Measurements from ENCODE around the gene ABCA5. TPM values are rescaled to one million over a fixed set of nuclear protein-coding genes. Genes with fewer than 3 reads are reported as not detected.
A peak's percentile ranks its signal among the peaks of the same experiment; 100 is the strongest.

Gene ABCA5
- total RNA-seq, 1 donor from 2014 or later: 12.8 TPM

GRCh38 chr17:69236946-69237345 lies 90.0 kb downstream of the ABCA5 start:
- intact Hi-C loops (cut with micrococcal nuclease): no loop called here

GRCh38 chr17:69236464-69236863 lies 90.5 kb downstream of the ABCA5 start:
- Mint-ChIP-seq H3K4me3 (no peak overlapping the region), H3K27me3 (ENCODE audit: insufficient read depth) (no peaks in the 10 kb centered on the region), H3K27ac (no peak overlapping the region), H3K9me3 (no peaks in the 10 kb centered on the region), H3K4me1 (ENCODE audit: low read depth) (no peaks in the 10 kb centered on the region), H3K36me3 (ENCODE audit: low read depth) (peaks cover 1% of the 10 kb centered on the region)
- intact Hi-C loops (cut with micrococcal nuclease): no loop called here
- DNase-seq (ENCODE audit: low spot score): no peak

More at GRCh38 chr17:69236946-69237345, 90.0 kb downstream of the ABCA5 start:
- DNase-seq (ENCODE audit: low spot score): no peak
- Mint-ChIP-seq H3K9me3 (no peaks in the 10 kb centered on the region), H3K27me3 (ENCODE audit: insufficient read depth) (no peaks in the 10 kb centered on the region), H3K4me1 (ENCODE audit: low read depth) (no peaks in the 10 kb centered on the region), H3K27ac (no peak overlapping the region), H3K4me3 (no peak overlapping the region), H3K36me3 (ENCODE audit: low read depth) (peaks cover 1% of the 10 kb centered on the region)

DNA sequence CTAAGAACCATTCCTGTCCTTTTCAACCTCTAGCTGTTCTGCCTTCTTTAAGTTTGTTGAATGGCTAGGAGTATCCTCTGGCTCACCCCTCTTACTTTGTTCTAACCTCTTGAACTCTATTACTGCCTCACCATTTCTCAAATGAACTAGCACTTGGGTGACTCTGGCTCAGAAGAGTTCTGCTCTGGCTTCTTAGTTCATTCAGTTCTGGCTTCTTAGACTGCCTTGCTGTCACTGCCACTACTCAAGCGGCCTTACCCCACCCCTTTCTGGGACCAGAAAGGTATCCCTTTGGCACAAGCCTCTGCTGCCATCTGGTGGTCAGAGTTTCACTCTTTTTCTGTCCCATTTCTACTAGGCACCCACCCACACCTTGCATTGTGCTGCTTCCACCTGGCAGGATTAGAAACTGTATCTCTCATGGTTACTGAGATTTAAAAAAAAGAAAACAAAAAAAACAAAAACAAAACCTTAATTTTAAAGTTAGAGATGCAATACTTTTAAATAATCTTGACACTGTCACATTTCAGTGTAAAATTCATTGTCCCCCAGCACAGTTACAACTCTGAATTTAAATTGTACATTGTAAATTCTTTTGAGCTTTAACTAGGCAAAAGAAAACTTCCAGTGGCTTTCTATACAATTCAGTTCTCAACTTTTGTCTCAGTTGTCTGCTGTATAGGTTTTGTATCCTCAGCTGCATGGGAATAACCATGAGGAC lies 91.4 kb downstream of the ABCA5 start:
- DNase-seq (ENCODE audit: low spot score): peak; percentile 54
- intact Hi-C loops (cut with micrococcal nuclease): loop anchor here (1.0 kb wide), 2 partner anchors 458 to 463 kb away; no protein-coding TSS in a partner anchor
- no peaks in the 10 kb centered on the region for H3K36me3 Mint-ChIP-seq (ENCODE audit: low read depth)
- no peak overlapping the region for H3K27ac Mint-ChIP-seq
- no peaks in the 10 kb centered on the region for H3K9me3 Mint-ChIP-seq
- H3K4me3 Mint-ChIP-seq: no peak overlapping the region
- H3K4me1 Mint-ChIP-seq (ENCODE audit: low read depth): no peaks in the 10 kb centered on the region
- no peaks in the 10 kb centered on the region for H3K27me3 Mint-ChIP-seq (ENCODE audit: insufficient read depth)

- no peak for DNase-seq (ENCODE audit: low spot score)
- Mint-ChIP-seq H3K4me3 (no peak overlapping the region), H3K27me3 (ENCODE audit: insufficient read depth) (peaks cover 14% of the 10 kb centered on the region), H3K9me3 (no peaks in the 10 kb centered on the region), H3K4me1 (ENCODE audit: low read depth) (no peaks in the 10 kb centered on the region), H3K36me3 (ENCODE audit: low read depth) (no peaks in the 10 kb centered on the region), H3K27ac (no peak overlapping the region)
- intact Hi-C loops (cut with micrococcal nuclease): no loop called here
These were observed 94.3 kb downstream of the ABCA5 start for GRCh38 chr17:69232650-69233049.

DNA sequence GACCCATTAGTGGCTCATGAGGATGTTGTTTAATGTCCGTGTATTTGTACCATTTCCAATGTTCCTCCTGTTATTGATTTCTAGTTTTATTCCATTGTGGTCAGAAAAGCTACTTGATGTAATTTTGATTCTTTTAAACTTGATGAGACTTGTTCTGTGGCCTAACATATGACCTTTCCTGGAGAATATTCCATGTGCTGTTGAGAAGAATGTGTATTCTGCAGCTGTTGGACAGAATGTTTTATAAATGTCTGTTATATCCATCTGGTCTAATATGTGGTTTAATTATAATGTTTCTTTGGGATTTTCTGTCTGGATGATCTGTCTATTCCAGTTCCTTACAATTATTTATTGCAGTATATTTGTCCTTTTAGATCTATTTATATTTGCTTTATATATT lies 95.4 kb downstream of the ABCA5 start:
- Mint-ChIP-seq H3K9me3 (no peaks in the 10 kb centered on the region), H3K4me1 (ENCODE audit: low read depth) (no peaks in the 10 kb centered on the region), H3K27me3 (ENCODE audit: insufficient read depth) (peaks cover 16% of the 10 kb centered on the region), H3K4me3 (no peak overlapping the region), H3K36me3 (ENCODE audit: low read depth) (no peaks in the 10 kb centered on the region), H3K27ac (no peak overlapping the region)
- intact Hi-C loops (cut with micrococcal nuclease): no loop called here
- DNase-seq (ENCODE audit: low spot score): no peak

DNA sequence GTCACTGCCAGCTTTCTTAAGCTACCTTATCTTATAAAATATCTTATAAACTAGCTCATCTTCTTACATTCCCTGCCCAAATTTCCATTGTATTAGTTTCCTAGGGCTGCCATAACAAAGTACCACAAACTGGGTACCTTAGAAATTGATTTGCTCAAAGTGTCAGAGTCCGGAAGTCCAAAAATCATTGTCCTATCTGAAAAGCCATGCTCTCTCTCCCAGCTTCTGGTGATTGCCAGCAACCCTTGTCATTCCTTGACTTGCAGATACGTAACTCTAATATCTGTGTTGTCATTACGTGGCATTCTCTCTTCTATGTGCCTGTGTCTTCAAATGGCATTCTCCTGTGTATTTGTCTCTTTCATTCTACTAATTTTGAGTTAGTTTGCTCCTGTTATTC lies 96.0 kb downstream of the ABCA5 start:
- no peaks in the 10 kb centered on the region for H3K9me3 Mint-ChIP-seq
- H3K4me3 Mint-ChIP-seq: no peak overlapping the region
- peaks cover 16% of the 10 kb centered on the region for H3K27me3 Mint-ChIP-seq (ENCODE audit: insufficient read depth)
- H3K27ac Mint-ChIP-seq: no peak overlapping the region
- DNase-seq (ENCODE audit: low spot score): no peak
- intact Hi-C loops (cut with micrococcal nuclease): no loop called here
- no peaks in the 10 kb centered on the region for H3K36me3 Mint-ChIP-seq (ENCODE audit: low read depth)
- H3K4me1 Mint-ChIP-seq (ENCODE audit: low read depth): no peaks in the 10 kb centered on the region

DNA sequence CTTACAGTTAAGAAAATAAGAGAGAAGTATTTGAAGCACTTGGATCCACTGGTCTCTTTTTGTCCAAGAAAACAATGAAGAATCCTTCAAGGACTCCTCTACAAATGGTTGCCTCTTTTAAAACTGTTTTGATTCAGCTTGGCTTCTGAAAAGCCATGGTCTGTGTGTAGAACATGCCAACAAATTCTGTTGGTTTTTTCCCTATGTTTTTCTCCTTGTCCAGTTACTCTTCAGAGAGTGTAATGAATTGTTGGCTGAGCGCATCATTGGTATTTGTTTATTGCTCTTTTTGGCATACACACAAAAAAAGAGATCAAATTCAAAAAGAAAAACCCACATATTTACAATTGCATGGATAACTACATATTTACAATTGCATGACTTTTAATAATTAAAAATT lies 98.4 kb downstream of the ABCA5 start, which contains the start of gene ABCA10:
TSS of gene ABCA10 (minus strand) at position 249 of the 400 bp plus-strand sequence. CDS start 3,466 bp downstream, outside the sequence.
- no peak for DNase-seq (ENCODE audit: low spot score)
- Mint-ChIP-seq H3K4me3 (no peak within 1 kb of the TSS), H3K27ac (no peak within 1 kb of the TSS), H3K4me1 (ENCODE audit: low read depth) (peaks cover 5% of the 10 kb centered on the region), H3K27me3 (ENCODE audit: insufficient read depth) (peaks cover 16% of the 10 kb centered on the region), H3K9me3 (no peaks in the 10 kb centered on the region), H3K36me3 (ENCODE audit: low read depth) (no peaks in the 10 kb centered on the region)
- intact Hi-C loops (cut with micrococcal nuclease): no loop called here

- Mint-ChIP-seq H3K4me1 (ENCODE audit: low read depth) (peaks cover 7% of the 10 kb centered on the region), H3K27ac (no peak overlapping the region)
- intact Hi-C loops (cut with micrococcal nuclease): no loop called here
These were observed 98.9 kb downstream of the ABCA5 start for GRCh38 chr17:69228018-69228417.

DNA sequence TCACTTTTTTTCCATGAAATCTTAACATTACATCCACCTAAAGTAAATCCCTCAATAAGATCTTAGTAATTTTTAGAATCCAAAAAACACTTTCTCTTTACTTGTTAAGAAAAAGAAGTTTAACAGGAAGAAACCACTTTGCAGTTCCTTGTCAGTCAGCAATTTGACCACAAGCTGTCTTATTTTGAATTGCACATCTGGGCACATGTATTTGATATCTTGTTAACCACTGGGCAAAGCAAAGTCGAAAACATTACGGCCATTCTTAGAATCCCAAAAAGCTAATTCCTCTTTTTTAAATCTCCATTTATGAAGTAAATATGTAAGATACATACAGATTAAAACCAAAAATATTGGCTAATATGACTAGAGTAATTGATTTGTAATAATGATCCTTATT lies 99.4 kb downstream of the ABCA5 start:
- Mint-ChIP-seq H3K36me3 (ENCODE audit: low read depth) (no peaks in the 10 kb centered on the region), H3K4me3 (no peak overlapping the region), H3K9me3 (no peaks in the 10 kb centered on the region), H3K4me1 (ENCODE audit: low read depth) (peaks cover 7% of the 10 kb centered on the region), H3K27me3 (ENCODE audit: insufficient read depth) (peaks cover 16% of the 10 kb centered on the region), H3K27ac (no peak overlapping the region)
- intact Hi-C loops (cut with micrococcal nuclease): no loop called here
- DNase-seq (ENCODE audit: low spot score): no peak

More at GRCh38 chr17:69228018-69228417, 98.9 kb downstream of the ABCA5 start:
- Mint-ChIP-seq H3K4me3 (no peak overlapping the region), H3K36me3 (ENCODE audit: low read depth) (no peaks in the 10 kb centered on the region), H3K27me3 (ENCODE audit: insufficient read depth) (peaks cover 16% of the 10 kb centered on the region), H3K9me3 (no peaks in the 10 kb centered on the region)
- DNase-seq (ENCODE audit: low spot score): no peak

DNA sequence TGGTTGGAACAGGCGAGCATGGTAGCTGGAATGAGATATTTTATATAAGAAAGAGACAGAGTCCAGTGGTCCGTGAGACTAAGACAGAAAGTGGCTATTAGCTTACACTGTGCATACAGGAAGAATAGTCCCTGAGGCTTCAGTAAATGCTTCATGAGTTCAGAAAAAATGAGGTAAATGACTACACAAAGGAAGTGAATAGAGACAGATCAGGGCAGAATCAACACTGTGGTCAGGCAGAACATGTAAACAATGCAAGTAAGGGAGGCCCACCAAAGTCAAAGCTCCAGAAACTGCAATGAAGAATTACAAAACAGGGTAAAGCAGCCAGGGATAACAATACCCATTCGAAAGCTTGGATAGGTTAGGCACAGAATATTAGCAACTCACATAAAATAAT lies 103.1 kb downstream of the ABCA5 start:
- intact Hi-C loops (cut with micrococcal nuclease): no loop called here
- Mint-ChIP-seq H3K4me1 (ENCODE audit: low read depth) (peaks cover 7% of the 10 kb centered on the region), H3K36me3 (ENCODE audit: low read depth) (no peaks in the 10 kb centered on the region), H3K27me3 (ENCODE audit: insufficient read depth) (peaks cover 7% of the 10 kb centered on the region), H3K27ac (no peak overlapping the region), H3K9me3 (no peaks in the 10 kb centered on the region), H3K4me3 (no peak overlapping the region)
- no peak for DNase-seq (ENCODE audit: low spot score)

DNA sequence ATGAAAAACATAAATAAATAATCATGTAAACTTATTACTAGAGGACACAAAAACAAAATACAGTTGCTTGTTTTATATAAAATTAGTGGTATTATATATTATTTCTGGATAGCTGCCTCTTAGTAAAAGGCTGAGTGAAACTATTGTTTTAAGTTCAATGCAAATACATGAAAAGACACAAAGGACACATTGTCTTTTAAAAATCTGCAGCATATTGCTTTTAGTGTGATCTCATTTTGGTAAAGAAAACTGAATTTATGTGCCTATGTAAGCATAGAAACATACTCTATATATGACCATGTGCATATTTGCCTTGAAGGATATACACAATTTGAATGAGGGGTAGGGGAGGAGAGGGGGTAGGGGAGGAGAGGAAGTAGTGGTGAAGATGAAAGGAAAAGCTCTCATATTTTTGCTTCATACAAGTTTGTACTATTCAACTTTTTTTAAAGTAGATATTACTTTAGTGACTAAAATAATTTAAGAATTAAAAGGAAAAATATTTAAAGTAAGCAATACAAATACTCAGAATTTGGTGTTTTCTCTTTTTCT lies 104.2 kb downstream of the ABCA5 start:
- intact Hi-C loops (cut with micrococcal nuclease): no loop called here
- H3K36me3 Mint-ChIP-seq (ENCODE audit: low read depth): no peaks in the 10 kb centered on the region
- no peaks in the 10 kb centered on the region for H3K9me3 Mint-ChIP-seq
- no peak for DNase-seq (ENCODE audit: low spot score)
- peaks cover 3% of the 10 kb centered on the region for H3K27me3 Mint-ChIP-seq (ENCODE audit: insufficient read depth)
- H3K4me3 Mint-ChIP-seq: no peak overlapping the region
- H3K27ac Mint-ChIP-seq: no peak overlapping the region
- peaks cover 7% of the 10 kb centered on the region for H3K4me1 Mint-ChIP-seq (ENCODE audit: low read depth)

DNA sequence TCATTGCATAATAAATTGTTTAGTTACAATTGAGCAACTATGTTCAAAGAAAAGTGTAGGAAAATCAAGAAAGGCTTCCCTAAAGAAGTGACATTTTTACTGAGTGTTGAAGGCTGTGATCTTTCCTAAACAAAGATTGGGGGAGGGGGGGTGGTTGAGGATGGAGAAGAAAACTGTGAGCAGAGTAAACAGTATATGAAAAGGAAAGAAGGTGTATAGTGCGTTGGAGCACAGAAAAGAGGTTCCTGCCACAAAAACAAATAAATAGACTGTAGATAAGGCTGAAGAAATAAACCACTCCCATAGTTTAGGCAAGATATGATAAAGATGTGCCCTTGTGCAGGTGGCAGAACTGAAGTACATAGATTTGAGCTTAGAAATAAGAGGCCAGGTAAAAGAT lies 106.8 kb downstream of the ABCA5 start:
- Mint-ChIP-seq H3K27me3 (ENCODE audit: insufficient read depth) (no peaks in the 10 kb centered on the region), H3K9me3 (no peaks in the 10 kb centered on the region), H3K4me1 (ENCODE audit: low read depth) (peaks cover 7% of the 10 kb centered on the region), H3K36me3 (ENCODE audit: low read depth) (no peaks in the 10 kb centered on the region), H3K27ac (no peak overlapping the region), H3K4me3 (no peak overlapping the region)
- DNase-seq (ENCODE audit: low spot score): no peak
- intact Hi-C loops (cut with micrococcal nuclease): no loop called here

- intact Hi-C loops (cut with micrococcal nuclease): no loop called here
- H3K4me3 Mint-ChIP-seq: no peak overlapping the region
- H3K36me3 Mint-ChIP-seq (ENCODE audit: low read depth): no peaks in the 10 kb centered on the region
- no peak overlapping the region for H3K27ac Mint-ChIP-seq
- DNase-seq (ENCODE audit: low spot score): no peak
- H3K27me3 Mint-ChIP-seq (ENCODE audit: insufficient read depth): no peaks in the 10 kb centered on the region
- H3K9me3 Mint-ChIP-seq: no peaks in the 10 kb centered on the region
- H3K4me1 Mint-ChIP-seq (ENCODE audit: low read depth): peaks cover 6% of the 10 kb centered on the region
These were observed 107.9 kb downstream of the ABCA5 start for GRCh38 chr17:69218986-69219385.
